Ovary (tissue), 3 donors: ENCODE results near the gene DYRK3.

Experiments used
- CTCF ChIP-seq, 3 donors: fragments of 450-650 bp in 2 of 3; fragments of 200-600 bp in 1 of 3; IDR thresholded peaks; one replicate each; pipeline versions ENCODE4 v1.5.1 to v1.8.0; 2016 to 2022; ENCODE audit warnings: antibody characterized with exemption in 3 of 3, mild to moderate bottlenecking in 1 of 3
- POLR2A ChIP-seq: fragments of 450-650 bp; IDR thresholded peaks from one replicate; pipeline ENCODE4 v1.6.1; 2017; ENCODE audit warnings: antibody characterized with exemption, mild to moderate bottlenecking, moderate library complexity
- donor health status: DM: no; HTN: no; CAD: no.

GRCh38 chr1:206643118-206643698 is 7.9 kb downstream of the DYRK3 start:
- no peak for TF ChIP-seq CTCF (IDR thresholded peaks at IDR 0.05)
- no peak for TF ChIP-seq POLR2A
